NCI-H82 (cell line): Measurements from ENCODE around the gene DOK4.
A peak's percentile ranks its signal among the peaks of the same experiment; 100 is the strongest.
"Not testable (repeated sequence)": the region's sequence is repeated elsewhere in the genome, so short reads cannot be mapped to it uniquely, and the experiment has no call there.

ENCODE experiments used
- DNase-seq: peaks from one replicate; lab custom pipeline; 2025; lab: John Stamatoyannopoulos, UW

Gene DOK4

GRCh38 chr16:57446531-57447185 lies 39.6 kb downstream of the DOK4 start:
- DNase-seq = peak; percentile 54

GRCh38 chr16:57445510-57445909 lies 40.8 kb downstream of the DOK4 start:
- DNase-seq = no peak

- DNase-seq = no peak
Observed at GRCh38 chr16:57444711-57445110, 41.6 kb downstream of the DOK4 start.

GRCh38 chr16:57440551-57440950 lies 45.7 kb downstream of the DOK4 start:
- not testable (repeated sequence) for DNase-seq

GRCh38 chr16:57439947-57440346 lies 46.3 kb downstream of the DOK4 start:
- not testable (repeated sequence) for DNase-seq

- DNase-seq = no peak
Observed at GRCh38 chr16:57435838-57436237, 50.5 kb downstream of the DOK4 start.

- DNase-seq = no peak
Observed at GRCh38 chr16:57434003-57434402, 52.3 kb downstream of the DOK4 start.

GRCh38 chr16:57432989-57433388 lies 53.3 kb downstream of the DOK4 start:
- DNase-seq = no peak

- DNase-seq = no peak
Observed at GRCh38 chr16:57432505-57432904, 53.8 kb downstream of the DOK4 start.

GRCh38 chr16:57430955-57431354 lies 55.3 kb downstream of the DOK4 start:
- DNase-seq = no peak

GRCh38 chr16:57427824-57428223 lies 58.5 kb downstream of the DOK4 start:
- DNase-seq = peak; percentile 94

- DNase-seq = peak; percentile 90
Observed at GRCh38 chr16:57427307-57427706, 59.0 kb downstream of the DOK4 start.

GRCh38 chr16:57426356-57426755 lies 59.9 kb downstream of the DOK4 start:
- DNase-seq = no peak

- no peak for DNase-seq
Observed at GRCh38 chr16:57424583-57424982, 61.7 kb downstream of the DOK4 start.

- no peak for DNase-seq
Observed at GRCh38 chr16:57423152-57423551, 63.1 kb downstream of the DOK4 start.

- peak; percentile 69 for DNase-seq
Observed at GRCh38 chr16:57422026-57422944, 64.0 kb downstream of the DOK4 start.
